Ureter (tissue), 1 donor: ENCODE results near the gene AOPEP. TPM values are rescaled to one million over a fixed set of nuclear protein-coding genes. Genes with fewer than 3 reads are reported as not detected.

ENCODE experiments used
- DNase-seq: peaks from one replicate; pipeline ENCODE4 v3.0.0-alpha.2; 2020; ENCODE audit warnings: low spot score
- total RNA-seq: library from RNA; stranded (reverse); gene quantifications from one replicate; pipeline ENCODE4 v1.2.4, GENCODE V29; 2023
- donor health status: DM: yes; HTN: yes; CAD: no.

The AOPEP gene
- total RNA-seq, 1 donor from 2014 or later: 115 TPM

DNA sequence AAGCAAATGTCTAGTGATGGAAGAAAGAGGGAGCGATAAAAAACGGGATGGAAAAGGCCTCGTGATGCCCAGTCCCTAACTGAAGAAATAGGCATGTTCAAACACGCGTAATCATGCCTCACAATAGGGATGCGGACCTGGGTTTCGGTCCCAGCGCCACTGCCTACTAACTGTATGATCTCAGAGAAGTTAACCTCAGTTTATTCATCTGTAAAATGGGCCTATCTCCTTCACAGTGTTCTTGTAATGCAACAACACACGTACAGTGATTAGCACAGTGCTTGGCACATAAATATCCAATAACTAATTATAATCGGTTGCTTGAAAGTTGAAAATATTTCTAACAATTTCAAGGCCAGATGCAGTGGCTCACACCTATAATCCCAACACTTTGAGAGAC is 409.3 kb downstream of the AOPEP start:
- DNase-seq: no peak

Other genes starting within 250 kb of the AOPEP start
- 0.94 TPM for gene PCAT7, start 171.6 kb upstream of the AOPEP start, total RNA-seq
- gene FBP2, start 132.9 kb upstream of the AOPEP start, total RNA-seq: 0.29 TPM
- gene FBP1, start 87.2 kb upstream of the AOPEP start, total RNA-seq: 231 TPM